HepG2 (cell line): Measurements from ENCODE around the gene PIAS1. TPM values are rescaled to one million over a fixed set of nuclear protein-coding genes. Genes with fewer than 3 reads are reported as not detected.

Experiments
- ATAC-seq: fragments of 200-7000 bp; cut with Tn5 transposase; 3 replicates; pipeline ENCODE4 v1.9.1; 2020; ENCODE audit warnings: mild to moderate bottlenecking, moderate library complexity
- BruUV-seq: library from RNA; stranded (reverse); fragments of 400-500 nt; replicated peaks from 2 replicates; lab custom pipeline; 2021; lab: Mats Ljungman, UMichigan
- CTCF ChIA-PET: fragments of 300-600 bp; formaldehyde crosslinking; extraction: SDS; loops from one replicate; lab custom pipeline; 2021; ENCODE audit warnings: low total read pairs, inconsistent platforms, low intra/inter-chr PET ratio; lab: Yijun Ruan, JAX
- POLR2A ChIA-PET: fragments of 350-600 bp; sonication (Branson Sonifier 250); formaldehyde crosslinking; loops from one replicate; lab custom pipeline; 2020; ENCODE audit warnings: antibody characterized with exemption, inconsistent platforms; lab: Yijun Ruan, JAX
- DNase-seq: peaks from one replicate; pipeline ENCODE4 v3.0.0-alpha.2; 2015; ENCODE audit warnings: low spot score
- FAIRE-seq: peaks from 3 replicates; lab custom pipeline; 2011; peaks lifted over from hg19 to GRCh38; lab: Jason Lieb, UNC
- H2AFZ ChIP-seq: one replicate; pipeline ENCODE4 v1.6.1; 2011; ENCODE audit warnings: low read length, inconsistent platforms
- H3K27ac ChIP-seq: fragments of 300-600 bp; 3 replicates; pipeline ENCODE4 v1.8.0; 2011; ENCODE audit warnings: mixed run types, mild to moderate bottlenecking, mixed read lengths, low read length, inconsistent platforms; ENCODE audit not compliant: insufficient read depth; ENCODE audit errors: extremely low read length
- H3K27me3 ChIP-seq, 2 experiments: fragments of 200-600 bp in 1 of 2; 2 replicates in 1 of 2; 3 replicates in 1 of 2; pipeline versions ENCODE4 v1.6.0 to v1.8.0; 2011; ENCODE audit warnings: low read length in 2 of 2, mild to moderate bottlenecking in 2 of 2, moderate library complexity in 2 of 2, inconsistent platforms in 1 of 2; ENCODE audit not compliant: insufficient read depth in 2 of 2, control insufficient read depth in 1 of 2
- H3K36me3 ChIP-seq, 2 experiments: fragments of 200-600 bp in 1 of 2; replicated peaks in 1 of 2; 2 replicates in 1 of 2; 3 replicates in 1 of 2; pipeline versions ENCODE4 v1.5.1 to v1.8.0; 2011; ENCODE audit warnings: low read length in 2 of 2, inconsistent platforms in 1 of 2; ENCODE audit not compliant: insufficient read depth in 2 of 2, control insufficient read depth in 1 of 2
- H3K4me1 ChIP-seq: 2 replicates; pipeline ENCODE4 v1.5.1; 2012; ENCODE audit warnings: low read length, inconsistent platforms; ENCODE audit not compliant: insufficient read depth
- H3K4me2 ChIP-seq: 2 replicates; pipeline ENCODE4 v1.6.0; 2011; ENCODE audit warnings: low read depth, low read length, inconsistent platforms
- H3K4me3 ChIP-seq, 3 experiments: fragments of 200-600 bp in 1 of 3; sonication (generic), shearing (Covaris generic) in 1 of 3; replicated peaks in 1 of 3; 2 replicates each; pipeline ENCODE4 v1.5.1; 2011 to 2016; ENCODE audit warnings: low read length in 3 of 3, inconsistent platforms in 2 of 3, low read depth in 2 of 3, mild to moderate bottlenecking in 2 of 3, control low read depth in 1 of 3, mixed read lengths in 1 of 3; ENCODE audit not compliant: insufficient read depth in 1 of 3
- H3K79me2 ChIP-seq: one replicate; pipeline ENCODE4 v1.6.1; 2011; ENCODE audit warnings: low read length, inconsistent platforms; ENCODE audit not compliant: insufficient read depth
- H3K9ac ChIP-seq: 2 replicates; pipeline ENCODE4 v1.6.0; 2011; ENCODE audit warnings: mild to moderate bottlenecking, low read depth, low read length, inconsistent platforms; ENCODE audit not compliant: insufficient read depth
- H3K9me3 ChIP-seq: 2 replicates; pipeline ENCODE4 v1.5.1; 2012; ENCODE audit warnings: mild to moderate bottlenecking, low read length
- H4K20me1 ChIP-seq: 2 replicates; pipeline ENCODE4 v1.6.0; 2011; ENCODE audit warnings: inconsistent platforms, mild to moderate bottlenecking, low read length, moderate library complexity; ENCODE audit not compliant: insufficient read depth
- AKNA ChIP-seq: sonication (generic); formaldehyde crosslinking; IDR thresholded peaks from 2 replicates; pipeline ENCODE4 v1.4.0; 2020; ENCODE audit warnings: missing genetic modification reagents, borderline replicate concordance
- E2F1 ChIP-seq: sonication (generic); formaldehyde crosslinking; IDR thresholded peaks from 2 replicates; pipeline ENCODE4 v1.5.0; 2020; ENCODE audit warnings: missing genetic modification reagents
- FOSL2 ChIP-seq: sonication (generic); formaldehyde crosslinking; IDR thresholded peaks from 2 replicates; pipeline ENCODE4 v1.4.0; 2020; ENCODE audit warnings: missing genetic modification reagents
- GZF1 ChIP-seq: sonication (generic); formaldehyde crosslinking; IDR thresholded peaks from 2 replicates; pipeline ENCODE4 v1.5.1; 2020; ENCODE audit warnings: mild to moderate bottlenecking, missing genetic modification reagents
- MXD1 ChIP-seq: sonication (generic); formaldehyde crosslinking; IDR thresholded peaks from 2 replicates; pipeline ENCODE4 v1.4.0; 2020; ENCODE audit warnings: mild to moderate bottlenecking, missing genetic modification reagents
- MXD4 ChIP-seq: IDR thresholded peaks from 2 replicates; pipeline ENCODE4 v1.6.1; 2016; ENCODE audit warnings: mild to moderate bottlenecking, missing biosample characterization, missing genetic modification reagents
- NCOA5 ChIP-seq: sonication (generic); formaldehyde crosslinking; IDR thresholded peaks from 2 replicates; pipeline ENCODE4 v1.4.0; 2020; ENCODE audit warnings: missing genetic modification reagents
- RFX5 ChIP-seq: IDR thresholded peaks from 2 replicates; pipeline ENCODE4 v1.6.1; 2011; ENCODE audit warnings: low read depth, low read length, improper control_type of control experiment
- TRAFD1 ChIP-seq: sonication (generic); formaldehyde crosslinking; IDR thresholded peaks from 2 replicates; pipeline ENCODE4 v1.5.1; 2020; ENCODE audit warnings: missing genetic modification reagents, mild to moderate bottlenecking, borderline replicate concordance
- YY1 ChIP-seq: IDR thresholded peaks from 2 replicates; pipeline ENCODE4 v1.6.1; 2011; ENCODE audit warnings: low read length, low read depth, moderate library complexity, mild to moderate bottlenecking; ENCODE audit not compliant: insufficient read depth, insufficient replicate concordance
- ZNF121 ChIP-seq: sonication (generic); formaldehyde crosslinking; IDR thresholded peaks from 2 replicates; pipeline ENCODE4 v1.5.0; 2020; ENCODE audit warnings: mild to moderate bottlenecking, missing genetic modification reagents
- ZNF280B ChIP-seq: sonication (generic); formaldehyde crosslinking; IDR thresholded peaks from 2 replicates; pipeline ENCODE4 v1.5.0; 2020; ENCODE audit warnings: missing genetic modification reagents, mild to moderate bottlenecking, borderline replicate concordance
- ZNF329 ChIP-seq: sonication (generic); formaldehyde crosslinking; IDR thresholded peaks from 2 replicates; pipeline ENCODE4 v1.9.0; 2021; ENCODE audit warnings: low read depth, mild to moderate bottlenecking, missing genetic modification reagents
- ZNF350 ChIP-seq: sonication (generic); formaldehyde crosslinking; IDR thresholded peaks from 2 replicates; pipeline ENCODE4 v1.4.0; 2020; ENCODE audit warnings: mild to moderate bottlenecking, low read depth, missing genetic modification reagents, borderline replicate concordance
- WGBS: methylation state at CpG from one replicate; pipeline ENCODE4 v1.1.6; 2017; ENCODE audit warnings: low lambda C conversion rate; 5-methylcytosine and 5-hydroxymethylcytosine counted together
- in situ Hi-C: cut with HindIII; loops from 2 replicates; pipeline ENCODE4 v1.10.0; 2017; ENCODE audit warnings: low pct_unique_long_range_greater_than_20kb; ENCODE audit not compliant: extremely low pct_ligation_motif_present
- intact Hi-C: fragments of 100-400 bp; cut with micrococcal nuclease; formaldehyde crosslinking; loops from one replicate; pipeline ENCODE4 v1.10.0; 2022; ENCODE audit not compliant: unreplicated experiment
- polyA plus RNA-seq, 8 experiments: library from polyadenylated mRNA; depleted of rRNA in 3 of 8; stranded (reverse) in 7 of 8; unstranded in 1 of 8; fragments of >200 nt; fragmentation: Illumina TruSeq in 4 of 8; extraction: Trizol in 4 of 8; gene quantifications; 2 replicates each; pipeline versions ENCODE4 v1.2.1 to v1.2.3, GENCODE V29; 2011 to 2016; ENCODE audit warnings: low read depth in 4 of 8, missing spikeins in 1 of 8, mixed read lengths in 1 of 8; ENCODE audit not compliant: insufficient read depth in 1 of 8
- total RNA-seq, 5 experiments: library from RNA; depleted of rRNA; stranded (reverse); fragments of >200 nt; fragmentation: Illumina TruSeq; extraction: Trizol; gene quantifications; 2 replicates each; pipeline ENCODE4 v1.2.3, GENCODE V29; 2016; ENCODE audit warnings: low read depth in 1 of 5

Gene PIAS1
- total and polyA plus RNA-seq, 2 of the 13 experiments (the other 11 are each of a cell fraction or from before 2014, with no cell fraction given) = 20.7 to 33.7 TPM

- TF ChIP-seq MXD1 (CRISPR knock-in tag) = no peak
- TF ChIP-seq E2F1 (CRISPR knock-in tag) = no peak
- TF ChIP-seq MXD4 (CRISPR knock-in tag) = no peak
- TF ChIP-seq ZNF329 (CRISPR knock-in tag) = no peak
- TF ChIP-seq YY1 = no peak
- no peak for TF ChIP-seq ZNF350 (CRISPR knock-in tag)
- TF ChIP-seq GZF1 (CRISPR knock-in tag) = no peak
- TF ChIP-seq, all 625 proteins: peak for 0
Observed at GRCh38 chr15:68126396-68126795, 72.3 kb downstream of the PIAS1 start (continued).

GRCh38 chr15:68129072-68129471 lies 75.0 kb downstream of the PIAS1 start:
- Histone ChIP-seq H3K9ac (no peak overlapping the region), H3K27ac (no peak overlapping the region), H3K79me2 (peaks cover 25% of the 10 kb centered on the region), H3K9me3 (no peaks in the 10 kb centered on the region), H4K20me1 (no peaks in the 10 kb centered on the region; the same call in 1 of the 2 replicates), H3K4me3 (no peak overlapping the region), H3K4me2 (no peak overlapping the region), H3K27me3 (no peaks in the 10 kb centered on the region), H3K4me1 (no peaks in the 10 kb centered on the region), H3K36me3 (no peaks in the 10 kb centered on the region), H2AFZ (no peak overlapping the region)
- CTCF ChIA-PET = no interaction called here
- no peak for DNase-seq
- POLR2A ChIA-PET = no interaction called here
- 95% methylated on average over 3 of the region's 3 CpGs for WGBS
- intact Hi-C loops (no loop called here), in situ Hi-C loops (no loop called here)
- no peak for ATAC-seq
- no TSS peak for BruUV-seq
- TF ChIP-seq ZNF121 (peak; percentile 52), FOSL2 (no peak), NCOA5 (CRISPR knock-in tag) (no peak), TRAFD1 (CRISPR knock-in tag) (no peak), AKNA (no peak), ZNF280B (no peak), RFX5 (no peak)
- no peak for FAIRE-seq
